GM19043 (cell line): ENCODE measurements around the gene CADM1.

ENCODE experiments used
- ATAC-seq: cut with Tn5 transposase; IDR thresholded peaks from one replicate; pipeline ENCODE4 v1.9.1; 2021; ENCODE audit warnings: low read depth; ENCODE audit not compliant: unreplicated experiment

CADM1 gene

GRCh38 chr11:115169251-115169650 is 335.0 kb downstream of the CADM1 start:
- no peak for ATAC-seq

- no peak for ATAC-seq
Measured at GRCh38 chr11:115168686-115169085, 335.5 kb downstream of the CADM1 start.

GRCh38 chr11:115168229-115168671 is 336.0 kb downstream of the CADM1 start:
- no peak for ATAC-seq

- no peak for ATAC-seq
Measured at GRCh38 chr11:115167456-115167855, 336.8 kb downstream of the CADM1 start.

- no peak for ATAC-seq
Measured at GRCh38 chr11:115166820-115167219, 337.4 kb downstream of the CADM1 start.

GRCh38 chr11:115164774-115165173 is 339.4 kb downstream of the CADM1 start:
- no peak for ATAC-seq

- no peak for ATAC-seq
Measured at GRCh38 chr11:115162919-115163318, 341.3 kb downstream of the CADM1 start.

- no peak for ATAC-seq
Measured at GRCh38 chr11:115161876-115162275, 342.3 kb downstream of the CADM1 start.

- no peak for ATAC-seq
Measured at GRCh38 chr11:115159207-115159606, 345.0 kb downstream of the CADM1 start.

- ATAC-seq, result no peak
Measured at GRCh38 chr11:115158053-115158452, 346.2 kb downstream of the CADM1 start.

- ATAC-seq, result no peak
Measured at GRCh38 chr11:115157247-115157646, 347.0 kb downstream of the CADM1 start.

GRCh38 chr11:115155978-115156377 is 348.2 kb downstream of the CADM1 start:
- ATAC-seq, result no peak

GRCh38 chr11:115155320-115155719 is 348.9 kb downstream of the CADM1 start:
- no peak for ATAC-seq

- no peak for ATAC-seq
Measured at GRCh38 chr11:115154355-115154736, 349.9 kb downstream of the CADM1 start.

- no peak for ATAC-seq
Measured at GRCh38 chr11:115153731-115154354, 350.4 kb downstream of the CADM1 start.

- ATAC-seq, result no peak
Measured at GRCh38 chr11:115153135-115153534, 351.1 kb downstream of the CADM1 start.

- no peak for ATAC-seq
Measured at GRCh38 chr11:115151010-115151409, 353.2 kb downstream of the CADM1 start.

GRCh38 chr11:115148691-115149090 is 355.5 kb downstream of the CADM1 start:
- ATAC-seq, result no peak

GRCh38 chr11:115148101-115148500 is 356.1 kb downstream of the CADM1 start:
- ATAC-seq, result no peak

GRCh38 chr11:115147243-115147807 is 356.9 kb downstream of the CADM1 start:
- ATAC-seq, result no peak

GRCh38 chr11:115146425-115146824 is 357.8 kb downstream of the CADM1 start:
- ATAC-seq, result no peak

GRCh38 chr11:115145324-115145723 is 358.9 kb downstream of the CADM1 start:
- no peak for ATAC-seq

GRCh38 chr11:115144914-115145313 is 359.3 kb downstream of the CADM1 start:
- no peak for ATAC-seq
